H9 (cell line): ENCODE measurements around the gene FAM32A. TPM values are rescaled to one million over a fixed set of nuclear protein-coding genes. Genes with fewer than 3 reads are reported as not detected.

Experiments
- DNase-seq: peaks from one replicate; pipeline ENCODE4 v3.0.0-alpha.2; 2017
- H2AFZ ChIP-seq: one replicate; pipeline ENCODE4 v1.6.1; 2013; ENCODE audit warnings: mild to moderate bottlenecking, low read length, control low read depth, moderate library complexity
- H2AK5ac ChIP-seq: 2 replicates; pipeline ENCODE4 v1.6.1; 2013; ENCODE audit warnings: low read length, control low read depth, mixed read lengths; ENCODE audit not compliant: insufficient read length
- H2BK120ac ChIP-seq: one replicate; pipeline ENCODE4 v1.6.1; 2013; ENCODE audit warnings: low read depth, mild to moderate bottlenecking, low read length, control low read depth, inconsistent platforms; ENCODE audit not compliant: poor library complexity, severe bottlenecking
- H2BK12ac ChIP-seq: 2 replicates; pipeline ENCODE4 v1.6.1; 2013; ENCODE audit warnings: low read length, control low read depth, mixed read lengths, low read depth; ENCODE audit not compliant: insufficient read length
- H2BK15ac ChIP-seq: 2 replicates; pipeline ENCODE4 v1.6.1; 2013; ENCODE audit warnings: low read depth, low read length, control low read depth
- H2BK20ac ChIP-seq: one replicate; pipeline ENCODE4 v1.6.1; 2013; ENCODE audit warnings: low read depth, mild to moderate bottlenecking, low read length, control low read depth, inconsistent platforms; ENCODE audit not compliant: poor library complexity, severe bottlenecking
- H2BK5ac ChIP-seq: 2 replicates; pipeline ENCODE4 v1.6.1; 2013; ENCODE audit warnings: low read length, control low read depth, mixed read lengths; ENCODE audit not compliant: insufficient read length
- H3K14ac ChIP-seq: 2 replicates; pipeline ENCODE4 v1.6.1; 2013; ENCODE audit warnings: low read length, control low read depth; ENCODE audit not compliant: insufficient read depth
- H3K18ac ChIP-seq: 2 replicates; pipeline ENCODE4 v1.6.1; 2013; ENCODE audit warnings: low read depth, mild to moderate bottlenecking, mixed read lengths, low read length, control low read depth; ENCODE audit not compliant: insufficient read length
- H3K23ac ChIP-seq: 2 replicates; pipeline ENCODE4 v1.6.1; 2013; ENCODE audit warnings: low read length, control low read depth, mixed read lengths, low read depth; ENCODE audit not compliant: insufficient read length
- H3K23me2 ChIP-seq: 2 replicates; pipeline ENCODE4 v1.6.1; 2013; ENCODE audit warnings: low read depth, mild to moderate bottlenecking, mixed read lengths, low read length, control low read depth; ENCODE audit not compliant: insufficient read length, poor library complexity, severe bottlenecking
- H3K27ac ChIP-seq: 2 replicates; pipeline ENCODE4 v1.5.1; 2013; ENCODE audit warnings: low read length, control low read depth, mixed read lengths, low read depth; ENCODE audit not compliant: insufficient read length
- H3K27me3 ChIP-seq: 2 replicates; pipeline ENCODE4 v1.6.1; 2013; ENCODE audit warnings: low read length, control low read depth, inconsistent platforms; ENCODE audit not compliant: insufficient read depth
- H3K4ac ChIP-seq: 2 replicates; pipeline ENCODE4 v1.6.1; 2013; ENCODE audit warnings: low read depth, mild to moderate bottlenecking, control low read depth, inconsistent platforms, low read length, moderate library complexity
- H3K4me1 ChIP-seq: 2 replicates; pipeline ENCODE4 v1.6.1; 2013; ENCODE audit warnings: low read length, control low read depth, inconsistent platforms; ENCODE audit not compliant: insufficient read depth
- H3K4me2 ChIP-seq: 2 replicates; pipeline ENCODE4 v1.6.1; 2013; ENCODE audit warnings: low read length, control low read depth, mixed read lengths; ENCODE audit not compliant: insufficient read length, insufficient read depth
- H3K56ac ChIP-seq: 2 replicates; pipeline ENCODE4 v1.6.1; 2013; ENCODE audit warnings: low read depth, mild to moderate bottlenecking, mixed read lengths, low read length, control low read depth; ENCODE audit not compliant: insufficient read length
- H3K79me1 ChIP-seq: 2 replicates; pipeline ENCODE4 v1.6.1; 2013; ENCODE audit warnings: low read depth, mild to moderate bottlenecking, moderate library complexity, low read length, control low read depth, inconsistent platforms; ENCODE audit not compliant: insufficient read depth, poor library complexity, severe bottlenecking
- H3K79me2 ChIP-seq: 2 replicates; pipeline ENCODE4 v1.6.1; 2013; ENCODE audit warnings: low read length, control low read depth, inconsistent platforms; ENCODE audit not compliant: insufficient read depth
- H3K9ac ChIP-seq: 2 replicates; pipeline ENCODE4 v1.6.1; 2013; ENCODE audit warnings: low read length, control low read depth, mixed read lengths; ENCODE audit not compliant: insufficient read length; ENCODE audit errors: extremely low read depth
- H3K9me3 ChIP-seq: one replicate; pipeline ENCODE4 v1.6.1; 2013; ENCODE audit warnings: low read depth, low read length, inconsistent platforms; ENCODE audit not compliant: control insufficient read depth
- H3T11ph ChIP-seq: one replicate; pipeline ENCODE4 v1.6.1; 2013; ENCODE audit warnings: mild to moderate bottlenecking, low read length, control low read depth, inconsistent platforms
- H4K20me1 ChIP-seq: one replicate; pipeline ENCODE4 v1.6.1; 2013; ENCODE audit not compliant: control insufficient read depth, insufficient read length, insufficient read depth
- H4K5ac ChIP-seq: 2 replicates; pipeline ENCODE4 v1.6.1; 2013; ENCODE audit warnings: low read depth, mild to moderate bottlenecking, mixed read lengths, low read length, control low read depth; ENCODE audit not compliant: insufficient read length
- H4K8ac ChIP-seq: replicated peaks from 2 replicates; pipeline ENCODE4 v1.6.1; 2013; ENCODE audit warnings: low read length, control low read depth, mixed read lengths, low read depth; ENCODE audit not compliant: insufficient read length
- H4K91ac ChIP-seq: 2 replicates; pipeline ENCODE4 v1.6.1; 2013; ENCODE audit warnings: low read depth, mild to moderate bottlenecking, moderate library complexity, mixed read lengths, low read length, control low read depth; ENCODE audit not compliant: insufficient read length
- H3K27ac Mint-ChIP-seq, 3 experiments: 2 replicates in 2 of 3; 3 replicates in 1 of 3; pipeline ENCODE4 v1.8.0; 2020 to 2021; ENCODE audit warnings: mixed read lengths in 3 of 3, mild to moderate bottlenecking in 1 of 3, moderate library complexity in 1 of 3
- H3K27me3 Mint-ChIP-seq: 2 replicates; pipeline ENCODE4 v1.8.0; 2021; ENCODE audit warnings: low read depth, mild to moderate bottlenecking, moderate library complexity, mixed read lengths
- H3K36me3 Mint-ChIP-seq, 3 experiments: 2 replicates in 2 of 3; 3 replicates in 1 of 3; pipeline ENCODE4 v1.8.0; 2020 to 2021; ENCODE audit warnings: low read depth in 3 of 3, mixed read lengths in 3 of 3; ENCODE audit not compliant: insufficient read depth in 1 of 3
- H3K4me1 Mint-ChIP-seq, 2 experiments: 2 replicates each; pipeline ENCODE4 v1.8.0; 2020; ENCODE audit warnings: mixed read lengths in 2 of 2
- H3K4me3 Mint-ChIP-seq, 2 experiments: 2 replicates in 1 of 2; 3 replicates in 1 of 2; pipeline ENCODE4 v1.8.0; 2020 to 2021; ENCODE audit warnings: mild to moderate bottlenecking in 2 of 2, mixed read lengths in 2 of 2, moderate library complexity in 1 of 2
- H3K9me3 Mint-ChIP-seq, 2 experiments: 2 replicates in 1 of 2; 3 replicates in 1 of 2; pipeline ENCODE4 v1.8.0; 2020; ENCODE audit warnings: mild to moderate bottlenecking in 2 of 2, mixed read lengths in 2 of 2, moderate library complexity in 1 of 2
- CTCF ChIP-seq: fragments of 200-600 bp; sonication (generic); conservative IDR thresholded peaks from 3 replicates; pipeline ENCODE4 v1.8.0; 2021; ENCODE audit warnings: antibody characterized with exemption, mild to moderate bottlenecking
- WGBS: extraction: QIAGEN DNeasy Blood & Tissue Kit; methylation state at CpG from one replicate; pipeline ENCODE4 v1.1.7; 2013; ENCODE audit warnings: missing lambda C conversion rate, low lambda C conversion rate, mixed read lengths; ENCODE audit not compliant: insufficient read length; ENCODE audit errors: extremely low coverage; 5-methylcytosine and 5-hydroxymethylcytosine counted together
- total RNA-seq: library from RNA; stranded (reverse); gene quantifications from 2 replicates; pipeline ENCODE4 v1.2.1, GENCODE V29; 2021

The FAM32A gene
- total RNA-seq, 1 experiment from 2014 or later, result 91.9 TPM

GRCh38 chr19:16197188-16197621 lies 12.0 kb downstream of the FAM32A start:
- no peaks in the 10 kb centered on the region for H3K9me3 Mint-ChIP-seq
- Histone ChIP-seq H3K27ac (no peak overlapping the region), H2BK12ac (no peak overlapping the region), H2BK120ac (no peak overlapping the region), H3K4me1 (no peaks in the 10 kb centered on the region; the same call in 1 of the 2 replicates), H3K9ac (peak overlapping the region; percentile 57), H3K4ac (no peak overlapping the region), H2BK20ac (no peak overlapping the region), H3T11ph (no peak overlapping the region), H2AFZ (no peak overlapping the region), H2BK5ac (no peak overlapping the region), H3K56ac (no peak overlapping the region), H3K27me3 (no peaks in the 10 kb centered on the region), H3K79me1 (no peaks in the 10 kb centered on the region), H3K4me2 (peak overlapping the region; percentile 70), H4K8ac (no peak overlapping the region), H4K5ac (no peak overlapping the region), H3K23ac (no peak overlapping the region), H3K14ac (no peak overlapping the region), H2BK15ac (no peak overlapping the region), H3K79me2 (no peaks in the 10 kb centered on the region), H4K20me1 (no peaks in the 10 kb centered on the region), H4K91ac (no peak overlapping the region), H2AK5ac (no peak overlapping the region), H3K9me3 (no peaks in the 10 kb centered on the region), H3K18ac (no peak overlapping the region), H3K23me2 (peaks cover 2% of the 10 kb centered on the region)
- TF ChIP-seq CTCF, result no peak
- peaks cover 0 to 8% (median 0%) of the 10 kb centered on the region in 3 experiments; a peak in 2 of 7 replicates for H3K36me3 Mint-ChIP-seq
- WGBS, result no CpG with 5 or more reads among the region's 2 CpGs
- no peak for DNase-seq
- H3K27ac Mint-ChIP-seq, result peak overlapping the region in 2 of 3 experiments; percentile 78 to 93; a peak in 4 of 7 replicates
- no peaks in the 10 kb centered on the region for H3K27me3 Mint-ChIP-seq
- peaks cover 15 to 17% of the 10 kb centered on the region in 2 experiments for H3K4me1 Mint-ChIP-seq
- peak overlapping the region; percentile 76 to 88 for H3K4me3 Mint-ChIP-seq
